Heart left ventricle (tissue), 16 donors: ENCODE results near the gene C2orf15. TPM values are rescaled to one million over a fixed set of nuclear protein-coding genes. Genes with fewer than 3 reads are reported as not detected.

Source experiments
- ATAC-seq, 4 donors: fragments of 200-7000 bp; cut with Tn5 transposase; one replicate each; pipeline ENCODE4 v1.9.1; 2020 to 2022; ENCODE audit warnings: moderate library complexity in 4 of 4, mild to moderate bottlenecking in 3 of 4, moderate number of reproducible peaks in 1 of 4
- DNase-seq, 5 donors: peaks; one replicate each; pipeline ENCODE4 v3.0.0-alpha.2; 2020
- H3K27ac ChIP-seq, 12 donors: fragments of 200-600 bp; sonication (generic) in 4 of 12; one replicate each; pipeline versions ENCODE4 v1.5.0 to v1.8.0; 2016 to 2022; ENCODE audit warnings: mild to moderate bottlenecking in 2 of 12
- H3K27me3 ChIP-seq, 9 donors: fragments of 200-600 bp; sonication (generic) in 2 of 9; one replicate each; pipeline versions ENCODE4 v1.5.1 to v1.8.0; 2016 to 2022; ENCODE audit warnings: mild to moderate bottlenecking in 3 of 9
- H3K36me3 ChIP-seq, 9 donors: fragments of 200-600 bp; sonication (generic) in 2 of 9; one replicate each; pipeline versions ENCODE4 v1.5.0 to v1.8.0; 2018 to 2022; ENCODE audit warnings: mild to moderate bottlenecking in 2 of 9
- H3K4me1 ChIP-seq, 12 donors: fragments of 200-600 bp; sonication (generic) in 4 of 12; one replicate each; pipeline versions ENCODE4 v1.5.0 to v1.8.0; 2016 to 2022; ENCODE audit warnings: mild to moderate bottlenecking in 3 of 12
- H3K4me3 ChIP-seq, 12 donors: fragments of 200-600 bp; sonication (generic) in 4 of 12; one replicate each; pipeline versions ENCODE4 v1.5.0 to v1.8.0; 2017 to 2022; ENCODE audit warnings: mild to moderate bottlenecking in 9 of 12, moderate library complexity in 4 of 12
- H3K9me3 ChIP-seq, 12 donors: fragments of 200-600 bp; sonication (generic) in 4 of 12; one replicate each; pipeline versions ENCODE4 v1.5.0 to v1.8.0; 2016 to 2022; ENCODE audit warnings: mild to moderate bottlenecking in 1 of 12
- CTCF ChIP-seq, 12 donors: fragments of 200-600 bp; sonication (generic) in 4 of 12; IDR thresholded peaks; one replicate each; pipeline versions ENCODE4 v1.5.0 to v1.8.0; 2018 to 2022; ENCODE audit warnings: antibody characterized with exemption in 12 of 12, mild to moderate bottlenecking in 5 of 12
- POLR2A ChIP-seq, 2 donors: fragments of 450-650 bp; IDR thresholded peaks; one replicate each; pipeline ENCODE4 v1.6.1; 2017; ENCODE audit warnings: antibody characterized with exemption in 2 of 2, mild to moderate bottlenecking in 2 of 2, moderate library complexity in 2 of 2
- WGBS, 4 donors: extraction: QIAGEN DNeasy Blood & Tissue Kit in 2 of 4; methylation state at CpG; one replicate each; pipeline versions ENCODE4 v1.1.5 to v1.1.7; 2013 to 2018; 5-methylcytosine and 5-hydroxymethylcytosine counted together
- intact Hi-C, 10 donors: fragments of 100-400 bp; cut with DNase I; formaldehyde crosslinking; loops; one replicate each; pipeline versions ENCODE4 v1.11.1 to v1.14.2; 2022
- long read RNA-seq, 3 donors: library from polyadenylated mRNA; unstranded; transcript quantifications; one replicate each; pipeline ENCODE4 v2.0.0, GENCODE V29; 2020 to 2021
- polyA plus RNA-seq, 2 donors: library from polyadenylated mRNA; stranded (reverse); fragments of 200-250 nt; gene quantifications; one replicate each; pipeline ENCODE4 v1.2.3, GENCODE V29; 2013
- total RNA-seq, 9 donors: library from RNA; depleted of rRNA in 2 of 9; stranded (reverse); fragments of >200 nt in 2 of 9; fragmentation: NEBNext Ultra II Directional in 3 of 9; extraction: Animal tissue kit (Norgen Biotek cat#: 25700) in 3 of 9; gene quantifications; one replicate each; pipeline versions ENCODE4 v1.1.0 to v1.2.4, GENCODE V29; 2016 to 2023
- donor health status: ischemic (EF 13 %, LVEDD 7.1; RV severe dilation, severe dysfunction).
- donor health status: healthy with polysubstance abuse.
- donor health status: DM: no; HTN: yes; CAD: no.
- donor health status: DM: no; HTN: no; CAD: no.
- donor health status: ischemic (EF 25% LVEDD 6.9; RV normal size, moderate dysfunction).
- donor health status: ischemic (EF 25% LVEDD 5.7; RV mildly dilated, moderate dysfunction).
- donor health status: healthy.
- donor health status: DM: yes; HTN: yes; CAD: no.
- donor health status: ischemic (EF 35%, LVEDD 5.7; RV mildly dilated, moderate dysfunction).
- donor health status: nonischemic (EF 11% LVEDD 7.7; RV severe dilation, severe dysfunction).
- donor health status: DM: yes; HTN: yes; CAD: no.
- donor health status: PGD.
- donor health status: ischemic (EF 29% LVEDD 5.4; RV normal size, mild dysfunction).
- donor health status: nonischemic (EF 23%, LVEDD 6.1; RV moderate dilation, normal function).

The C2orf15 gene, protein sequence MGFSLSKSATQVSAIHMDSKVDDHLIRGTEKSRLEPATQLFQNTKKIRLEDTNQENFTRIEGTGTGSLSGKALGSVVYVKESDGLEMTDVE
- total RNA-seq (under 1 TPM in 3 of 9 donors, not detected in 6; 0.29 to 0.70 (median 0.69) TPM), polyA plus RNA-seq (under 1 TPM in 1 of 2 donors, not detected in 1; 0.04 TPM)
- long read RNA-seq, donor 1, partial matches to known transcripts = 0 of 1 reads
- long read RNA-seq, donor 1, other reads (novel, unspliced or antisense) = 0 of 1 reads
- long read RNA-seq, donor 2, partial matches to known transcripts = 0 of 1 reads
- long read RNA-seq, donor 2, other reads (novel, unspliced or antisense) = 0 of 1 reads
- long read RNA-seq, donor 3 = 0 reads

- Histone ChIP-seq H3K27ac (peak within 1 kb of the TSS in 11 of 12 donors; percentile 43 to 88 (median 75)), H3K4me3 (peak within 1 kb of the TSS; percentile 62 to 99 (median 91)), H3K4me1 (peaks cover 0 to 15% (median 4%) of the 10 kb centered on the region in 12 donors), H3K9me3 (no peaks in the 10 kb centered on the region), H3K36me3 (no peaks in the 10 kb centered on the region), H3K27me3 (no peaks in the 10 kb centered on the region)
- DNase-seq (peak; percentile 90 to 96 (median 93)), ATAC-seq (peak; percentile 96 to 99 (median 98))
- WGBS, 4 donors = 0 to 3% (median 0%) methylated on average over 8 to 84 of the region's 84 CpGs
- TF ChIP-seq CTCF (IDR thresholded peaks at IDR 0.05) (no peak), POLR2A (IDR thresholded peaks at IDR 0.05) (peak in 1 of 2 donors; percentile 97)
- intact Hi-C loops = loop anchor here in 1 of 10 donors (2.0 to 5.0 kb wide), 2 partner anchors 13 to 41 kb away; partner anchors contain the start of genes LIPT1, MITD1, MRPL30 and TSGA10
Observed at GRCh38 chr2:99141110-99142108, at the start of gene C2orf15. Gene C2orf15 (plus strand): TSS chr2:99141707. CDS start chr2:99150559, 8,852 bp downstream.

- H3K36me3 ChIP-seq = no peaks in the 10 kb centered on the region
- no peak for TF ChIP-seq CTCF (IDR thresholded peaks at IDR 0.05)
- no peak for TF ChIP-seq POLR2A (IDR thresholded peaks at IDR 0.05)
- no peaks in the 10 kb centered on the region for H3K4me1 ChIP-seq
- 68 to 82% (median 71%) methylated on average over 1 of the region's 1 CpG for WGBS, 4 donors
- ATAC-seq (no peak), DNase-seq (no peak)
- H3K27ac ChIP-seq = no peak overlapping the region
- intact Hi-C loops = no loop called here
- H3K9me3 ChIP-seq = peaks cover 0 to 19% (median 6%) of the 10 kb centered on the region in 12 donors
- H3K4me3 ChIP-seq = no peak overlapping the region
- H3K27me3 ChIP-seq = no peaks in the 10 kb centered on the region
Observed at GRCh38 chr2:99096728-99097127, 44.8 kb upstream of the C2orf15 start.

GRCh38 chr2:99101697-99102096 lies 39.8 kb upstream of the C2orf15 start:
- Histone ChIP-seq H3K27ac (no peak overlapping the region), H3K36me3 (no peaks in the 10 kb centered on the region), H3K4me1 (no peaks in the 10 kb centered on the region), H3K4me3 (peak overlapping the region in 1 of 12 donors; percentile 13), H3K27me3 (no peaks in the 10 kb centered on the region), H3K9me3 (no peaks in the 10 kb centered on the region)
- ATAC-seq (no peak), DNase-seq (no peak)
- intact Hi-C loops = no loop called here
- TF ChIP-seq POLR2A (IDR thresholded peaks at IDR 0.05) = no peak
- no peak for TF ChIP-seq CTCF (IDR thresholded peaks at IDR 0.05)
- WGBS, 4 donors = 36 to 49% (median 43%) methylated on average over 3 of the region's 3 CpGs

DNA sequence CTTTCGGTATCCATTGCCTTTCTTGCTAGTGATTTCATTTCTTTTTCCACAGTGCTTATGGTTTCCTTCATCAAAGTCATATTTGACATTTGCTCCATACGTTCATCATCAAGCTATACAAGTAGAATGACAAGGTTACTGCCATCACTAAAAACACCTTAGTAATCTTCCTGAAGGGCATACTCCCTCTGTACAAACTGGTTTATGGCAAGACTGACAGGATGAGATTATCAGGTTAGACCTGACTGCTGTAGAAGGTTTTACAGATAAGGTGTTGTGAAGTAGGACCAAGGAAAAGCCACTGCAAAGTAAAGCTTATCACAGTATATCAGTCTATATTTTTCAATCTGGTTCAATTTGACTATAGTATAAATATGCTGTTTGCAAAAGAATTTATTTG lies 37.5 kb upstream of the C2orf15 start:
- DNase-seq = no peak
- no peak for ATAC-seq
- Histone ChIP-seq H3K9me3 (no peaks in the 10 kb centered on the region), H3K27me3 (no peaks in the 10 kb centered on the region), H3K36me3 (no peaks in the 10 kb centered on the region), H3K4me1 (no peaks in the 10 kb centered on the region), H3K4me3 (no peak overlapping the region), H3K27ac (no peak overlapping the region)
- TF ChIP-seq CTCF (IDR thresholded peaks at IDR 0.05) (no peak), POLR2A (IDR thresholded peaks at IDR 0.05) (no peak)
- intact Hi-C loops = no loop called here
- WGBS, 4 donors = 68 to 75% (median 71%) methylated on average over 2 of the region's 2 CpGs
